DMS 273 (cell line): ENCODE measurements around the gene MIGA1.
"Not testable (repeated sequence)": the region's sequence is repeated elsewhere in the genome, so short reads cannot be mapped to it uniquely, and the experiment has no call there.

ENCODE experiments used
- DNase-seq: peaks from one replicate; lab custom pipeline; 2025; ENCODE audit not compliant: unreplicated experiment; lab: John Stamatoyannopoulos, UW

The MIGA1 gene

DNA sequence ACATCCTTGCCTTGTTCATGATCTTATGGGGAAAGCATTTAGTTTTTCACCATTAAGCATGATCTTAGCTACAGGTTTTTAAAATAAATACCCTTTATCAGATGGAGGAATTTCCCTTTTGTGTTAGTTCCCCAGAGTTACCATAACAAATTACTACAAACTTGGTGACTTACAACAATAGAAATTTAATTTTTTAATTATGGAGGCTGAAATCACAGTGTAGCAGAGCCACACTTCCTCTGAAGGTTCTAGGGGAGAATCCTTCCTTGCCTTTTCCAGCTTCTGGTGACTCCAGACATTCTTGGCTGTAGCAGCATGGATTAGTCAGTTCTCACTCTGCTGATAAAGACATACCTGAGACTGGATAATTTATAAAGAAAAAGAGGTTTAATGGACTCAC, 18.5 kb downstream of the MIGA1 start:
- no peak for DNase-seq

DNA sequence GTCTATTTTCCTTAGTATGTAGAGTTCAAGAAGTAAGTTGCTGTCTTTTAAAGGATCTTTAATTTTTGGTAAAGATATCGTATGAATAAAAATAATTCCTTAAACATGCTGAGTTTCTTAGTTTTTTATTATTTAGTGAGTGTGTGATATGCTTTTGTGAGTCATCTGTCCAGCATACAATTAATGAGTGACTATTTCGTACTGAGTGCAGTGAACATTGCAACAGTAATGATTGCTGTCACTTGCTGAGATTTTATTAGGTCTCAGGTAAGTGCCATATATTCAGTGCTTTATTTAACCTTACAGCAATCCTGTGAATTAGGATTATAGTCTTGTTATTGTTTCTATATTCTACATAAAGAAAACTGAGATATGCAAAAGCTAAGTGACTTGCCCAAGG, 22.6 kb downstream of the MIGA1 start:
- no peak for DNase-seq

DNA sequence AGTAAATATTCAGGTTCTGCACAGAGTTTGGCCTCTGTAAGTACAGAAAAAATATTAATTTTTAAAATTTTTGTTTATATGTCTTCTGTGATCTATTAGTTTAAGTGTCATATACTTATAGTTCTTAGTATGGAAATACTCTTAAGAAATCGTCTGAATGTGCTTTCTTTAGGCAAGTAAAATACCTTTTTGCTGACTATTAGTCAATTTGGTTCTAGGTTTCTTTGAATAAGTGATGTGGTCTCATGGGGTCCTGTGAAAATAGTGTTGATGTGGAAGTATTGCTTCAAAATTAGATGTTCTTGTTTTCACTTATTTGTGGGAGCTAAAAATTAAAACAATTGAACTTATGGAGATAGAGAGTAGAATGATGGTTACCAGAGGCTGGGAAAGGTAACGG, 23.9 kb downstream of the MIGA1 start:
- no peak for DNase-seq

DNA sequence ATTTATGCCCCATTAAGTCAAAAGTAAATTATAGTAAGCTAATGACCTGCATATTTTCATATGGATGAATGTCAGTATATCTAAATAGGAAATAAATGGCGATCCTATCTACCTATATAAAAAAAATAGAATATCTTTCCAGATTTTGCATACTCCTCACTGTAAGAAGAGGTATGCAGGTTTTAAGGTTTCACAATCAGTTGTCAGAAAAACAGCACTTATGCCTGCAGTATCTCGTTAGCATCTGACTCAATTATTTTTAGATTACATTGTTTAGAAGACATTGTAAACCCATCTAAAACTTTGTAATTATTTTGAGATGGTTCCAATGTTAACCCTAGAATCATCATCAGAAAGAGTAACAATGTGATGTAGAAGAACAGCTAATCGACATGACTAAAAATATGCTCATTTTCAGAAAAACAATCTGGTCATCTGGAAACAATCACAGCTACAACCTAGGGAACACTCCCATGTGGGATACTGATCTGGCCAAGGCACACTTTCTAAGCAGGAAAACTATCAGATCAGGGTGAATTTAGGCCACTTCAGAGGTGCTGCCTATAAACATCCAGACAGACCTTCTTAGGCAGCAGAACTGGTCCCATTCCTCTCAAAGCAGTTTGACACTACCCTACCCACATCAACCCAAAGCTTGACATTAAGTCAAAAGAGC, 30.5 kb downstream of the MIGA1 start:
- not testable (repeated sequence) for DNase-seq

DNA sequence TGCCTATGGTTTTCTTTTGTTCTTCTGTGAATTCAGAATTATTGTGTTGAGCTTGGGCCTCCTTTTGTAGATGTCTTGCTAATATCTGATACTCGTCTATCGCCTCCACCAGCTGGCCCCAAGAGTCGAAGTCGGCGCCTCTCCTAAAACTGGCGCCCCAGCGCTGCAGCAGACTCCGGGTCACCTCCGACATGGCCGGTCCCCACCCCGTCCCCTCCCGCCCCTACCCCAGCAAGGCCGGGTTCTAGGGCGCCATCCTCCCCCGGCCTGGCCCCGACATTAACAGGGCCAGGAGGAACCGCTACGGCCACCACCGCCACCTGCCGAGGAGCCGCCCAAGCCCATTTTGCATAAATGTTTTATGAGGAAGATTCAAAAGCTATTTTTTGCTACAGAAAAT, 32.1 kb downstream of the MIGA1 start:
- DNase-seq: not testable (repeated sequence)

DNA sequence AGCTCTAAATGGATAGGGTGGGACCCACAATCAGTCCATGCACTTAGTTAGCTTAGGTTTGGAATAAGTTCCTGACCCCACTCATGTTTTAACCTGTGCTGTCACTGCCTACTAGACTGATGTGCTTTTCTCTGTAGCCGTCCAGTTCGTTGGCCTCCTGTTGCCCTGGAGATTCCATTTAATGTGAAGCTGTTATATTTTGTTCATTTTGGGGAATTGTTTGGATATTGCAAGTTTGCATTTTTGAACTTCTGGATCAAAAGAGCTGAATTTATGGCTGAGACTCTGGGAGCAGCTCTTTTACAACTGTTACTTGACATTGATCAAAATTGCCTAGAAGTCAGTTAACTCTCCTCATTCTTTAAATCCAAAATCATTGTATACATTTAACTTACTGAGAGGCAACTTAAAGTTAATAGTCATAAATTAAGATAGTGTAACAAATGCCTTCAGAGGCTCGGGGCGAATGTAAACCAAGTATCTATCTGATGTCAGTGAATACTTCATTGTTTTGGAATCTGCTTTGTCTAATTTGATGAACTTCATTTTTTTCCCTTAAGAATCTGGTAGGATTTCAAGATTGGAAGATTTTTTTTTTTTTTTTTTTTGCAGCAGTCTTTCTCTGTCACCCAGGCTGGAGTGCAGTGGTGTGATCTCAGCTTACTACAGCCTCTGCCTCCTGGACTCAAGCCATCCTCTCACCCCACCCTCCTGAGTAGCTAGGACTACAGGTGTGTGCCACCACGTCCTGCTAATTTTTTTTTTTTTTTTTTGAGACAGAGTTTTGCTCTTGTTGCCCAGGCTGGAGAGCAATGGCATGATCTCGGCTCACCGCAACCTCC, 38.1 kb downstream of the MIGA1 start:
- no peak for DNase-seq

DNA sequence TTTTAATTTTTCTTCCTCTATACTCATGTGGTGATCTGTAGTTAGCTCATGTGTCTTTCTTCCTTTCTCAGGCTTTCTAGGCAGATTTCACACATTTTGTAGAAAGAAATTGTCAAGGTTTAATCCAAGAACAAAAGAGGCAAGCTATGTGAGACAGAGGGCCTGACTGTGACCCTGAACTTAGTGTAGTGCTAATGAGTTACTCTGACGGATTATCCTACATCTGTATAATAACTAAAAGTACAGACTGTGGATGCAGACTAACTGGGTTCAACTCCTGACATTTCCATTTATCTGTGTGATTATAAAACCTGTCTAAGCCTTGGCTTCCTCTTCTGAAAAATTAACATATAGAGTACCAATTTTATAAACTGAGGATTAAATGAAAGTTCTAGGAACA, 40.7 kb downstream of the MIGA1 start:
- no peak for DNase-seq

DNA sequence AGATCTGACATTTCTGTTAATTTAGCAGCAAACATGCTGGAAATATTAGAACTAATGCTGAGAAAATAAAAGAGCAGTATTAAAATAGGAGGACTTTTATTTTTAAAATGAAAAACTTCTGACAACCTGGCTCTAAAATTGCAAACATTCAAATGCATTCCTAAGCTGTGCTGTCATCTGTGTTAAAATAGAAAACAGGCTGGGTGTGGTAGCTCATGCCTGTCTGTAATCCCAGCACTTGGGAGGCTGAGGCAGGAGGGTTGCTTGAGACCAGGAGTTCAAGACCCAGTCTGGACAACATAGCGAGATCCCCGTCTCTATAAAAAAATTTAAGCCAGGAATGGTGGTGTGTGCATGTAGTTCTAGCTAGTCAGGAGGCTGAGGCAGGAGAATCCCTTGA, 44.6 kb downstream of the MIGA1 start:
- DNase-seq: no peak

DNA sequence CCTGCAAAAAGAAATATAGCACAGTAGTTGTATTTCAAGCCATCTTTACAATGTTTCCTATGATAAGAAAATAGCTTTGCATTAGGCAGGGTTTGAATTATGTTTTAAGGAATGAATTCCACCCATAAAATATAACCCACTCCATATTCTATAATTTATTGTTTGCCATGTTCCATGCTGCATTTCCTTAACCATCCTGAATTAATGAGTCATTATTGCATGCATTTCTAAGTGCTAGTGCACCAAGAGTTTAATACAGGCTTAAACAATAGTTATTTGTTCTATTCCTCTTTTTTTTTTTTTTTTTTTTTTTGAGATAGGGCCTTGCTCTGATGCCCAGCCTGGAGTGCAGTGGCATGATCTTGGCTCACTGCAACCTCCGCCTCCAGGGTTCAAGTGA, 45.2 kb downstream of the MIGA1 start:
- DNase-seq: no peak

DNA sequence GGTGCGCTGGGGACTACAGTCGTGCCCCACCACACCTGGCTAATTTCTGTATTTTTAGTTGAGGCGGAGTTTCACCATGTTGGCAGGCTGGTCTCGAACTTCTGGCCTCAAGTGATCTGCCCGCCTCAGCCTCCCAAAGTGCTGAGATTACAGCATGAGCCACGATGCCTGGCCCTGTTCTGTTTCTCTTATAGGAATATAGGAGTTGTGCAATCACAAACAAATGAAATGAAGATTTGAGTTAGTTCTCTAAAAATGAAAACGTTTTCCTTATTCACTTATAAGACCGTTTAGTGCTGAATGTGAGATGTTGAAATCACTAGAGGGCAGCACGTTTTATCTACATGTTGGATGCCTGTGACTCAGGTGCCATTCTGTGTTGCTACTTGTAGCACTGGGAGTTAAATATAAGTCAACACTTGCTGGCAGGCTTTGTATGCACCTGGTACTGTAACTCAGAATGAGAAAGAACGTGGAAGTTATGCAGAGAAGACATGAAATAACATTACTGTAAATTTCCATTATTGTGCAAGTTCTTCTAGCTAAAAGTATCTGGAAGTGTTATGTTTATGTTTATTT, 45.8 kb downstream of the MIGA1 start:
- DNase-seq: peak; percentile 53

DNA sequence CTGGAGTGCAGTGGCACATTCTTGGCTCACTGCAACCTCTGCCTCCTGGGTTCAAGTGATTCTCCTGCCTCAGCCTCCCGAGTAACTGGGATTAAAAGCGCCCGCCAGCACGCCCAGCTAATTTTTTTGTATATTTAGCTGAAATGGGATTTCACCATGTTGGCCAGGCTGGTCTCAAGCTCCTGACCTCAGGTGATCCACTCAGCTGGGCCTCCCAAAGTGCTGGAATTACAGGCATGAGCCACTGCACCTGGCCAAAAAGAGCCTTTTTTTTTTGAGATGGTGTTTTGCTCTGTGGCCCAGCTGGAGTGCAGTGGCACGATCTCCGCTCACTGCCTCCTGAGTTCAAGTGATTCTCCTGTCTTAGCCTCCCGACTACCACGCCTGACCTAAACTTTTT, 47.4 kb downstream of the MIGA1 start:
- not testable (repeated sequence) for DNase-seq

DNA sequence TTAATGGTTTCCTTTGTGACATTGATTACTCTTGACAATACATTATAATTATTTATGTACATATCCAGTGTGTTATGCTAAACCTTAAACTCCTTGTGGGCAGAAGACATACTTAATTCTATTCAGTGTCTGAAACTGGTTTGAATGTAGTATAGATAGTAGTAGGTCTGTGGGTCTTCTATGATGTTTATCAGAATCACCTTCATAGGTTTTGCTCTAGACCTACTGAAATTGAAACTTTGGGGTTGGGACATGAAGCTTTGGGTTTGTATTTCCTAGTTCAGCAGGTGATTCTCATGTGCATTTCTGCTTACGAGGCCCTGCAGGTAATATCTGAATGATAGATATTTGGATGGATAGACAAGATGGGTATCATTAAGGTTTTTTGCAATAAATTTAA, 48.6 kb downstream of the MIGA1 start:
- DNase-seq: no peak

DNA sequence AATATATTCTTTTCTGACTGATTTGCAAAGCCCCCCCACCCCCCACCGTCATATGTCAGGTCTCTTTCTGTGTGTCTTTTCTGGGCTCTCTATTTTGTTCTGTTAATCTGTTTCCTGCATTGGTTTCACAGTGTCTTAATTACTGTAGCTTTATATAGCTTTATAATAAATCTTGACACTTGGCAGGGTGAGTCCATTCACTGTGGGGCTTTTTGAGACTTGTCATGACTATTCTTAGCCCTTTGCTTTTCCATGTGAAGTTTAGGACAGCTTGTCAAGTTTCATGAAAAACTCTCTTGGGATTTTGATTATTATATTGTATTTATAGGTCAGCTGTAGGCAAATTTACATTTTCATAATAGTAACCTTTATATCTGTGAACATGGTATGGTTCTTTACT, 50.4 kb downstream of the MIGA1 start:
- DNase-seq: no peak

DNA sequence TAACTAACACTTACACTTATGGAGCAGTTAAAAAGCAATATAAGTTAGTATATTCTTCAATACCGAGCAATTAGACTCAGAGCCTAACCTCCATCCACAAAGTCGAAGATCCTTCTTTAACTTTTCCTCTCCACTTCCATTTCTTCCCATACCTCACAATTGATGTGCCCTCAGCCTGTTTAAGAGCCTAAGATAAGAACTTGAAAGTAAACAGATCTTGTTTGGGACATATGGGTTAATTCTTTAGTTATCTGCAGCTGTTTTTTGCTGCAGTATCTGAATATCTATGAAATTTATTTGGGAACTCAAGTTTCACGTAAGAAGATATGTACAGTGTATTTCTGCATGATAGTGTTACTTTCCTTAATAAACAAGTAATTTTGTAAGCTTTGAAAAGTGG, 51.5 kb downstream of the MIGA1 start:
- DNase-seq: no peak

DNA sequence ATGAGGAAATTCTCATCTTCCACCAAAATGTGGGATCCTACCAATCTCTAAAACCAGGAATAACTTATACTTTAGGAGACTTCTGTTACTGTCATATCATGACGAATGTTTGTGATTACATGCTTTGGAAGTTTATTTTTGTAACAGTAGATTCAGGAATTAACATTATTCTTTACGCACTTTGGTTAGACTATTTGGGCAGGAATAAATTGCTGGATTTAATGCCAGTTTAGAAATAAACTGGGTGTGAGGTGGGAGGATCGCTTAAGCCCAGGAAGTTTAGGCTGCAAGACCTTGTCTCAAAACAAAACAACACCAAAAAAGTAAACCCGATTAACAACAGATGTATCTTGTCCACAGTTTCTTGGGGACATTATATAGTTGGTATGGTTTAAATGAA, 52.1 kb downstream of the MIGA1 start:
- DNase-seq: no peak

DNA sequence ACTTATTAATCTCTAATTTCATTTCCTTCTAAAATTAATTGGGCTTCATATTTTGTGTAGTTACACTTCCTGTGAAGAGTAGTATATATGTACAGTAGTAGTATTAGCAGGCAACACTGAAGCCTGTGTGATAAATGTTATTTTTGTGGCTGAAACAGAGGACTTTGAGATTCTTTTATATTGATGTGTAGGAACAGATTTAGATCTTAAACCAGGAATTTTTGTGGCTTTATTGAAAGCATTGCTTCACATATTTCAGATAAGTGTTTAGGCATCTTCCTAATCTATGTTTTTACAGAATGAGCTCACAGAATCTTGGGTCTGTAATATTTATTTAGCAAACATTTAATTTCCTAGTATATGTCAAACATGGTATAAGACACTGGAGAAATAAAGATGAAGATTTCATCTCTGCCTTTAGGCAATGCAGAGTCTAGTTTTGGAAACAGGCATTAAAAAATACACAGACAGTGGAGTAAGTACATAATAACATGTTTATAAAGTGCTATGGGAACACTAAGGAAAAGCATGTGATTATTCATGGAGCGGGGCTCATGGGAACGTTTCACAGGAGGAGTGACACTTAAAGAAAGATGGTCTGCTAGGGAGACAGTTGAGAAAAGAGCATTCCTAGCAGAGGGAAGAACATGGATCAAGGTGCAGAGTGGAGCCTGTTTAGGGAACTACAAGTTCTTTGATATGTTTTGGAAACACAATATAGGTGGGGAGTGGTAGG, 52.7 kb downstream of the MIGA1 start:
- DNase-seq: no peak

DNA sequence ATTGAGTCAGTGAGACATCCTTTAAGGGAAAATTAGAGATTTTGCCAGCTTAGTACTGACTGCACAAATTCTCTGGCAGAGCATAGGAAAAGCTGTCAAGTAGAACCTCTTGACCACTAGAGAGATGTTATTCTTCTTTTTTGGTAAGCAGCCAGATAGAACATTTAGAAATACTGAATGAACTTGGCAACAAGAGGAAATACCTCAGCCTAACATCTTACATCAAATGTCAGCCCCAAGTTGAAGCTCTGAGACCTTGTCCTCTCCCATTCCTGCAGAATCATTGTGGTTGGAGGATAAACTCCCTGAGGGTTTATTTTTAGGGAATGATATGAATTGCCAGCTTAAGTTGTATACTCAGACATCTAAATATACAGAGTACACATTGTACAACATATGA, 53.5 kb downstream of the MIGA1 start:
- DNase-seq: no peak

DNA sequence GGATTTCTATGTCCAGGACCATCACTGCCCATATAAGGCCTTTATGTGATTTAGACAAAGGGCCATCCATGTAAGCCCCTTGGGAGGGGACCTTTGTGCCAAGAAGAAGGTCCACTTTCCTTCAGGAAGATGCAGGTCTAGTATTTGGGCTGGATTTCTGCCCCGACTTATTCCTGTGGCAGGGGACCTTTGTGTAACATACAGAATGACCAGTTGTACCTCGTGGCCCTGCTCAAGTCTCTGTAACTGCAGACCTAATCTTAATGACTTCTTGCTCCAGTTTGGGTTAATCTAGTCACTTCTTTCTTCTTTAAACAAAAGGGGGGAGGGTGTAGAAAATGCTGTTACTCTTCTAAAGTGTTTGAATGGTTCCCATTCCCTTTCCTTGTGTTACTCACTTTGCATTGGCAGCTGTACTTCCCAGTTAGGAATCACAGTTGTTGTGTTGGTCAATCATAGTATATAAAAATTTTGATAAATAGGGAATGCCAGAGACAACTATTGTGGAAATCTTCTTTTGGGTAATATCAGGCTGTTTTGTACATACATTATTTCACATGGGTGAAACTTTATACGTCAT, 54.2 kb downstream of the MIGA1 start:
- DNase-seq: no peak

DNA sequence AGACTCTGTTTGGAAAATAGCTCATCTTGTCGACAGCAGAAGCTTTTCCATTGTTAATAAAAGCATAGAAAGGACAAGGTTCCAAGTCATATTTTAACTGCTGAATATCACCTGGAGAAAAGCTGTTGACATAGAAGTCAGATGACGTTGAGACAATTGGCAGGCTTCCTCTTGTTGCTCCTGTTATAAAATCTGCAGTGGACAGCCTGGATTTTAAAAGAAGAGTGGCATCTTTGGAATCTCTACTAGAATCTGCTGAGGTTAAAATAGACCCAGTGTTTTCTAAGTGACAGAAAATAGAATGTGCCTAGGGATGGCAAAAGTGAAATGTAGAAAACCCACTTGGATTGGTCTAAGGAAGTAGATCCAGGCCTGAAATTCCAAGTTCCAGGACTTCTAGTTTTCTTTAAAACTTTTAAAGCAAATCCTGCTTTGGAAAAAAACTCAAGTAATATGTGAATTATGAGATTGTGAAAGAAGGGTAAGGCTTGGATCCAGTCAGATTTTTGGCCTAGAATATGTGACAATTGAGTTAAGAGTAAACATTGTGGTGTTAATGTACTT, 55.4 kb downstream of the MIGA1 start:
- no peak for DNase-seq

DNA sequence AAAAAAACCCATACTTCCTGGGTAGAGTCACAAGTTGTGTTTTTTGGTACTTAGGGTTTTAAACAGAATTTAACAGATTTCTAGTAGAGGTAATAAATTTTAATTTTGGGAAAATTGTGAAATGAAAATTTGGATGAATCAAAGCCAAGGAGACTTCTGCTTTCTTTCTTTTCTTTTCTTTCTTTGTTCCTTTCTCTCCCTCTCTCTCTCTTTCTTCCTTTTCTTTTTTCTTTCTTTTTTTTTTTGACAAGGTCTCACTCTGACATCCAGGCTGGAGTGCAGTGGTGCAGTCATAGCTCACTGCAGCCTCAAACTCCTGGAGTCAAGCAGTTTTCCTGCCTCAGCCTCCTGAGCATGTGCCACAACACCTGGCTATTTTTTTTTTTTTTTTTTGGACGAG, 62.1 kb downstream of the MIGA1 start:
- no peak for DNase-seq

DNA sequence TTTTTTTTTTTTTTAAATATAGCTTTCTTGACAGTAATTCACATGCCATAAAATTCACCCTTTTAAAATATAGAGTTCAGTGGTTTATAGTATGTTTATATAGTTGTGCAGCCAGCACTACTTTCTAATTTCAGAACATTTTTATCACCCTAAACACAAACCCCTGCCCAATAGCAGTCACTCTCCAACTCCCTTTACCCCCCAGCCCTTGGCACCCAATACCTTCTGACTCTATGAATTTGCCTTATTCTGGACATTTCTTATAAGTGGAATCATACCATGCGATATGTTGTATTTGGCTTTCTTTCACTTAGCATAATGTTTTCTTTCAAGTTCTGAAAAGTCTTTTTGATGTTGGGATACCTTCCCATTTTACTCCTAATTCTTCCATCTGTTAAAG, 66.5 kb downstream of the MIGA1 start:
- no peak for DNase-seq
